Measurements from ENCODE around the gene GNAS-AS1. TPM values are rescaled to one million over a fixed set of nuclear protein-coding genes. Genes with fewer than 3 reads are reported as not detected.

Gene GNAS-AS1
- polyA plus RNA-seq, 2 donors = 0.09 to 0.49 TPM

- Histone ChIP-seq H3K4me3 (ENCODE audit: low read depth in 1 of 2, low read length in 2 of 2) (no peak overlapping the region), H3K36me3 (ENCODE audit: control insufficient read depth in 2 of 2, insufficient read depth in 2 of 2, low read length in 1 of 2) (no peaks in the 10 kb centered on the region), H3K9me3 (ENCODE audit: control insufficient read depth in 2 of 2, insufficient read depth in 1 of 2, low read depth in 1 of 2, low read length in 1 of 2) (no peaks in the 10 kb centered on the region), H3K27ac (ENCODE audit: low read depth in 2 of 2, low read length in 1 of 2) (no peak overlapping the region), H3K27me3 (ENCODE audit: control insufficient read depth in 1 of 2, insufficient read depth in 2 of 2, low read length in 2 of 2) (no peaks in the 10 kb centered on the region), H3K4me1 (ENCODE audit: control insufficient read depth in 2 of 2, insufficient read depth in 2 of 2, low read length in 1 of 2) (no peaks in the 10 kb centered on the region)
- WGBS, 2 donors = 81% methylated on average over 4 of the region's 4 CpGs
These were observed 27.3 kb upstream of the GNAS-AS1 start for GRCh38 chr20:58877976-58878360.

- Histone ChIP-seq H3K27ac (ENCODE audit: low read depth in 2 of 2, low read length in 1 of 2) (no peak overlapping the region), H3K36me3 (ENCODE audit: control insufficient read depth in 2 of 2, insufficient read depth in 2 of 2, low read length in 1 of 2) (no peaks in the 10 kb centered on the region), H3K27me3 (ENCODE audit: control insufficient read depth in 1 of 2, insufficient read depth in 2 of 2, low read length in 2 of 2) (no peaks in the 10 kb centered on the region), H3K4me1 (ENCODE audit: control insufficient read depth in 2 of 2, insufficient read depth in 2 of 2, low read length in 1 of 2) (no peaks in the 10 kb centered on the region), H3K4me3 (ENCODE audit: low read depth in 1 of 2, low read length in 2 of 2) (no peak overlapping the region), H3K9me3 (ENCODE audit: control insufficient read depth in 2 of 2, insufficient read depth in 1 of 2, low read depth in 1 of 2, low read length in 1 of 2) (no peaks in the 10 kb centered on the region)
- 78 to 83% methylated on average over 11 of the region's 11 CpGs for WGBS, 2 donors
These were observed 26.6 kb upstream of the GNAS-AS1 start for GRCh38 chr20:58877050-58877975.

DNA sequence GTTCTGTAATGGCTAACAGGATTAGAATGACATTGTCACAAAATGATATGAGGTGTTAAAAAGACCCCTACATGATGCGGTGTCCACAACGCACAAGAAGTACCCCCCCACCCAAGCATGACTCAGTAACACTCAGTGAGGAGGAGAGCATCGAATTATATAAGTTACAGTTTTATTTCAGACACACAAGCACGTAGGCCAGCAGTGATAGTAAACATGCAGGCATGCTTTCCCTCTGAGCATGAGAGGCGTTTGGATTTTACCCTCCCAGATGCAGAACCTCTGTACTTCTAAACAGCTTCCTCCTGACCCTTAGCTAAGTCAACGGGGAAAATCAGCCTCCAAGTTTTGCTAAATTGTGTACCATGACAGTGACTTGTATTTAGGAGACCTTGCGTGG lies 25.7 kb upstream of the GNAS-AS1 start:
- Histone ChIP-seq H3K27ac (ENCODE audit: low read depth in 2 of 2, low read length in 1 of 2) (no peak overlapping the region), H3K27me3 (ENCODE audit: control insufficient read depth in 1 of 2, insufficient read depth in 2 of 2, low read length in 2 of 2) (no peaks in the 10 kb centered on the region), H3K9me3 (ENCODE audit: control insufficient read depth in 2 of 2, insufficient read depth in 1 of 2, low read depth in 1 of 2, low read length in 1 of 2) (no peaks in the 10 kb centered on the region), H3K4me1 (ENCODE audit: control insufficient read depth in 2 of 2, insufficient read depth in 2 of 2, low read length in 1 of 2) (no peaks in the 10 kb centered on the region), H3K4me3 (ENCODE audit: low read depth in 1 of 2, low read length in 2 of 2) (no peak overlapping the region), H3K36me3 (ENCODE audit: control insufficient read depth in 2 of 2, insufficient read depth in 2 of 2, low read length in 1 of 2) (no peaks in the 10 kb centered on the region)
- WGBS, 2 donors = 81 to 82% methylated on average over 7 of the region's 7 CpGs

DNA sequence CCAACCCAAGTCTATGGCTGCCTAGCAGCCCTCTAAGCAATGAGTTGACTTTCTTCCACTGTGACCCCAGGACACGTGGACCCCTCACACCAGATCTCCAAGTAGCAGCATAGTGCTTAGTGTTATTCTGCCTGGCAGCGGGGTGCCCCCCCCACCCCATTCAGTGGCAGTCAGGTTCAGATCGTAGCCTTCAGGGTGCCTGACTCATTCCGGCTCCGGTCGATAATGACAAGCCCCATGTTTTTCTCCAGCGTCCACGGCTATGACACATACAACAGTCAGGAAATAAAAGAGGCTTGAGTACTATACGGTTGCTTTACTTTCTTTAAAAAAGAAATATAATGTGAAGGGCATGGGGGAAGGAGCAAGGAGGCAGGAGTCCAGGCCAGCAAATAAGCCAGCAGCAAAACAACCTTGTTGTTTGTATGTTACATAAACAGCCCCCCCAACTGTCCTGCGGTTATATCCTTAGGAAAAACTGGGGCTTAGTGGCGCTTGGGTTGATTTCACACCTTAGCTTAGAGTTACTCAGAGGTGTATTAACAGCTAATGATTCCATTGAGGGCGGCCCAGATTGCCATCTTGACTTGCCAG lies 24.9 kb upstream of the GNAS-AS1 start:
- whole genome bisulfite sequencing, 2 donors = 83 to 87% methylated on average over 12 of the region's 12 CpGs
- no peak overlapping the region for H3K27ac ChIP-seq (ENCODE audit: low read depth in 2 of 2, low read length in 1 of 2)
- no peaks in the 10 kb centered on the region for H3K4me1 ChIP-seq (ENCODE audit: control insufficient read depth in 2 of 2, insufficient read depth in 2 of 2, low read length in 1 of 2)
- H3K9me3 ChIP-seq (ENCODE audit: control insufficient read depth in 2 of 2, insufficient read depth in 1 of 2, low read depth in 1 of 2, low read length in 1 of 2) = no peaks in the 10 kb centered on the region
- no peaks in the 10 kb centered on the region for H3K27me3 ChIP-seq (ENCODE audit: control insufficient read depth in 1 of 2, insufficient read depth in 2 of 2, low read length in 2 of 2)
- H3K36me3 ChIP-seq (ENCODE audit: control insufficient read depth in 2 of 2, insufficient read depth in 2 of 2, low read length in 1 of 2) = no peaks in the 10 kb centered on the region
- no peak overlapping the region for H3K4me3 ChIP-seq (ENCODE audit: low read depth in 1 of 2, low read length in 2 of 2)

GRCh38 chr20:58875111-58875510 lies 24.4 kb upstream of the GNAS-AS1 start:
- Histone ChIP-seq H3K36me3 (ENCODE audit: control insufficient read depth in 2 of 2, insufficient read depth in 2 of 2, low read length in 1 of 2) (no peaks in the 10 kb centered on the region), H3K9me3 (ENCODE audit: control insufficient read depth in 2 of 2, insufficient read depth in 1 of 2, low read depth in 1 of 2, low read length in 1 of 2) (no peaks in the 10 kb centered on the region), H3K27ac (ENCODE audit: low read depth in 2 of 2, low read length in 1 of 2) (no peak overlapping the region), H3K27me3 (ENCODE audit: control insufficient read depth in 1 of 2, insufficient read depth in 2 of 2, low read length in 2 of 2) (no peaks in the 10 kb centered on the region), H3K4me3 (ENCODE audit: low read depth in 1 of 2, low read length in 2 of 2) (no peak overlapping the region), H3K4me1 (ENCODE audit: control insufficient read depth in 2 of 2, insufficient read depth in 2 of 2, low read length in 1 of 2) (no peaks in the 10 kb centered on the region)
- WGBS, 2 donors = 82 to 92% methylated on average over 3 of the region's 3 CpGs

- Histone ChIP-seq H3K36me3 (ENCODE audit: control insufficient read depth in 2 of 2, insufficient read depth in 2 of 2, low read length in 1 of 2) (no peaks in the 10 kb centered on the region), H3K27ac (ENCODE audit: low read depth in 2 of 2, low read length in 1 of 2) (no peak overlapping the region), H3K4me3 (ENCODE audit: low read depth in 1 of 2, low read length in 2 of 2) (no peak overlapping the region), H3K9me3 (ENCODE audit: control insufficient read depth in 2 of 2, insufficient read depth in 1 of 2, low read depth in 1 of 2, low read length in 1 of 2) (no peaks in the 10 kb centered on the region), H3K4me1 (ENCODE audit: control insufficient read depth in 2 of 2, insufficient read depth in 2 of 2, low read length in 1 of 2) (no peaks in the 10 kb centered on the region), H3K27me3 (ENCODE audit: control insufficient read depth in 1 of 2, insufficient read depth in 2 of 2, low read length in 2 of 2) (no peaks in the 10 kb centered on the region)
- WGBS, 2 donors = 98 to 100% methylated on average over 1 of the region's 1 CpG
These were observed 23.8 kb upstream of the GNAS-AS1 start for GRCh38 chr20:58874469-58874868.

DNA sequence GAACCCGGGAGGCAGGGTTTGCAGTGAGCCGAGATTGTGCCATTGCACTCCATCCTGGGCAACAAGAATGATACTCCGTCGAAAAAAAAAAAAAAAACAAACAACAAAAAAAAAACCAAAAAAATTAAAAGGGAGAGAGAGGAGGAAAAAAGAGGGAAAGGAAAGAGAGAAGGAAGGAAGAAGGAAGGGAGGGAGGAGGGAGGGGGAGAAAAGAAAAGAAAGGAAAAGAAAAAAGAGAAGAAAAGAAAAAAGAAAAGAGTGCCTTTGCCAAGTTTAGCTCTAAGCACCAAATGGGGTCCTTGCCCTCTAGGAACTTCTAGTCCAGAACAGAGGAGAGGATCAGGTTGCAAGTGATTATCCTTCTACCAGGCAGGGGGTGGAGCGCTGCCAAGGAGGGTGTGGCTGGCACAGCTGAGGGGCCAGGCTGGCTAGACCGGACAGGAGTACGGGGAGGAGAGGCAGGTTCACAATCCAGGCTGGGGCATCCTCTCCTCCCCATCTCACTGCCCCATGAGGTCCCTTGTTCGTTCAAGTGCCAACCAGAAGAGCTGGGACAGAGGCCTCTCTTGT lies 20.9 kb upstream of the GNAS-AS1 start:
- Histone ChIP-seq H3K36me3 (ENCODE audit: control insufficient read depth in 2 of 2, insufficient read depth in 2 of 2, low read length in 1 of 2) (no peaks in the 10 kb centered on the region), H3K4me1 (ENCODE audit: control insufficient read depth in 2 of 2, insufficient read depth in 2 of 2, low read length in 1 of 2) (no peaks in the 10 kb centered on the region), H3K27ac (ENCODE audit: low read depth in 2 of 2, low read length in 1 of 2) (no peak overlapping the region), H3K4me3 (ENCODE audit: low read depth in 1 of 2, low read length in 2 of 2) (no peak overlapping the region), H3K9me3 (ENCODE audit: control insufficient read depth in 2 of 2, insufficient read depth in 1 of 2, low read depth in 1 of 2, low read length in 1 of 2) (no peaks in the 10 kb centered on the region), H3K27me3 (ENCODE audit: control insufficient read depth in 1 of 2, insufficient read depth in 2 of 2, low read length in 2 of 2) (no peaks in the 10 kb centered on the region)
- WGBS, 2 donors = 81 to 82% methylated on average over 8 of the region's 8 CpGs

- no peak overlapping the region for H3K4me3 ChIP-seq (ENCODE audit: low read depth in 1 of 2, low read length in 2 of 2)
- no peaks in the 10 kb centered on the region for H3K36me3 ChIP-seq (ENCODE audit: control insufficient read depth in 2 of 2, insufficient read depth in 2 of 2, low read length in 1 of 2)
- no peak overlapping the region for H3K27ac ChIP-seq (ENCODE audit: low read depth in 2 of 2, low read length in 1 of 2)
- 45 to 49% methylated on average over 7 of the region's 7 CpGs for WGBS, 2 donors
- no peaks in the 10 kb centered on the region for H3K27me3 ChIP-seq (ENCODE audit: control insufficient read depth in 1 of 2, insufficient read depth in 2 of 2, low read length in 2 of 2)
- no peaks in the 10 kb centered on the region for H3K9me3 ChIP-seq (ENCODE audit: control insufficient read depth in 2 of 2, insufficient read depth in 1 of 2, low read depth in 1 of 2, low read length in 1 of 2)
- no peaks in the 10 kb centered on the region for H3K4me1 ChIP-seq (ENCODE audit: control insufficient read depth in 2 of 2, insufficient read depth in 2 of 2, low read length in 1 of 2)
These were observed 19.8 kb upstream of the GNAS-AS1 start for GRCh38 chr20:58870293-58871014.

GRCh38 chr20:58869662-58870227 lies 19.0 kb upstream of the GNAS-AS1 start:
- WGBS, 2 donors = 75 to 82% methylated on average over 7 of the region's 7 CpGs
- Histone ChIP-seq H3K9me3 (ENCODE audit: control insufficient read depth in 2 of 2, insufficient read depth in 1 of 2, low read depth in 1 of 2, low read length in 1 of 2) (no peaks in the 10 kb centered on the region), H3K4me1 (ENCODE audit: control insufficient read depth in 2 of 2, insufficient read depth in 2 of 2, low read length in 1 of 2) (no peaks in the 10 kb centered on the region), H3K36me3 (ENCODE audit: control insufficient read depth in 2 of 2, insufficient read depth in 2 of 2, low read length in 1 of 2) (no peaks in the 10 kb centered on the region), H3K27me3 (ENCODE audit: control insufficient read depth in 1 of 2, insufficient read depth in 2 of 2, low read length in 2 of 2) (no peaks in the 10 kb centered on the region), H3K27ac (ENCODE audit: low read depth in 2 of 2, low read length in 1 of 2) (no peak overlapping the region), H3K4me3 (ENCODE audit: low read depth in 1 of 2, low read length in 2 of 2) (no peak overlapping the region)

Measured in esophagus (tissue), 2 donors.